Right hindlimb (tissue), 1 donor: ENCODE data around the gene PER3.

Source experiments
- DNase-seq: peaks from one replicate; pipeline ENCODE4 v3.0.0-alpha.2; 2018

PER3 gene

DNA sequence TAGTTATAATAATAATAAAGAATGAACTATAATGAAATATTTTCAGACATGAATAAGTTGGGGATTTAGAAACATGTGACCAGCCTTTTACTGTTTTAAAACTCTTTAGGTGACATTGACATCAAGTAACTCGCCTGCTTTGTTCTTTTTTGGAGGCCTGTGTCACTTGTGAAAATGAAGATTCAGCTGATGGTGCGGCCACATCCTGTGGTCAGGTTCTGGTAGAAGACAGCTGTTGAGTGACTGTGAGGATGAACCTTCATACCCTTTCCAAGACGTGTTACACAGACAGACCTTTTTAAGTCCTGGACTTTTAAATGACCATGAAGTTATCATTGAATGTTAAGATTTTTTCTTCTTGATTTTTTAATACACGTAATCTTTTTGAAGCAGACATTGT, 58.4 kb downstream of the PER3 start:
- no peak for DNase-seq

DNA sequence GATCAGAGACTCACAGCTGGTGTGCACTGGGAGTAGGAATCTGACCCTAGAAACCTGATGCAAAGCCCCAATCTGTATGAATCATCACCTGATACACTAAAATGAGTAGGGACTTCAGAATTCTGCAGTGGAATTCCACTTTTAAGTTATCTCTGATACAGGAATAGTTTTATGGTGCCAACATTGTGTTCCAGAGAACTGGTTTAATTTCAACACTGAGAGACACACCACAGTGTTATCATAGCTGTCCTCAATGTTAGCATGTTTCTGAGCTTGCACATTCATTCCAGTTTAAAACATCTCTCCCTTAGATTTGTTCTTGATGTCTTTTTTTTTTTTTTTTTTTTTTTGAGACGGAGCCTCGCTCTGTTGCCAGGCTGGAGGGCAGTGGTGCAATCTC, 61.7 kb downstream of the PER3 start:
- no peak for DNase-seq

DNA sequence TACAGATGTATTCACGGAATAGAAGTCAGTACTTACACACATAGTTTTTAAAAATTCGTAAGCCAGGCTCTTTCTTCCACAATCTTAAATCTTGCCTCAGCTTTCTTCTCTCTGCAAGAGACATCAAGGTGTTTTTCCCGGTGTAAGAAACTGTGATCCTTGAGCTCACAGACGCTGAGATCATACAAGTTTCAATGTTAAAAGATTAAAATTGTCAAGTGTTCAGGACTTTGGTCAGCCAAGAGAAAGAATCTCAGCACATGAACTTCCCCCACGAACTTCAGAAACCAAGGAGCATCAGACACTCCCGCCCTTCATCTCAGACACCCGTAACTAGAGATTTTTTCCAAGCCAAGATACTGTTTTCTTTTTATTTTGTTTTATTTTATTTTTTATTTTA, 62.6 kb downstream of the PER3 start:
- DNase-seq, result no peak

DNA sequence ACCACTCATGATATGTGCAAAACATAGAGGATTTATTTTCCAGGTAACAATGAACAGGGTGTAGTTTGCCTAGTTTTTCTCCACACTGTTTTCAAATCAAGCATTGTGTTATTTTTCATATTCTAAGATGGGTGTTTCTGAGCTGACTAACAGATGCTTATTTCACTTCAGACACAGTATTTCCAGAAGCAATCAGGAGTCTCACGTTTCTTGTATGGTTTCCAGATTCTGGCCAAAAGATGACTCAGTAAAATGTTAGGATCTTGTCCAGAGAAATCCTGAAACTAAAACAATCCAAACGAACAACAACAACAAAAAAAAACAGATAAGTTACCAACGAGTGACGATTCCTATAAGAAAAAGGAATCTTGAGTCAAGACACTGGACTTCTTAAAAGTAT, 63.5 kb downstream of the PER3 start:
- DNase-seq, result no peak

DNA sequence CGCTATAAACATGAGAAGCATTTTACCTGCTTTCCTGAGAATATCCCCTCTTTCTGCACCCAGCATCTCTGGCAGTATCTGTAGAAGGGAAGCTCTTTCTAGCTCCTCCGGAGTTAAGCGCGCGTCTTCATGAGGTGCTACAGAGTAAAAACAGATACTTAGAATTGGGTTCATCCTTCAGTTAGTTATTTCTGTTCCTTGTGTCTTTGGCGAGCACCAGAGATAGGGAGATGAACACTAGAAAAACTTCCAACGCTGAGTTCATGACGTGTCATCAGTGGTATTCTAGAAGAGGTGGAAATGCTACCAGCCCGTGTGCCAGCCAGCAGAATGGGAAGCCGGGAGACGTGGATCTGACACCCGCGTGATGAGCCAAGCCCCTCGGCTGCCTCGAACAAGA, 66.7 kb downstream of the PER3 start:
- DNase-seq, result no peak

DNA sequence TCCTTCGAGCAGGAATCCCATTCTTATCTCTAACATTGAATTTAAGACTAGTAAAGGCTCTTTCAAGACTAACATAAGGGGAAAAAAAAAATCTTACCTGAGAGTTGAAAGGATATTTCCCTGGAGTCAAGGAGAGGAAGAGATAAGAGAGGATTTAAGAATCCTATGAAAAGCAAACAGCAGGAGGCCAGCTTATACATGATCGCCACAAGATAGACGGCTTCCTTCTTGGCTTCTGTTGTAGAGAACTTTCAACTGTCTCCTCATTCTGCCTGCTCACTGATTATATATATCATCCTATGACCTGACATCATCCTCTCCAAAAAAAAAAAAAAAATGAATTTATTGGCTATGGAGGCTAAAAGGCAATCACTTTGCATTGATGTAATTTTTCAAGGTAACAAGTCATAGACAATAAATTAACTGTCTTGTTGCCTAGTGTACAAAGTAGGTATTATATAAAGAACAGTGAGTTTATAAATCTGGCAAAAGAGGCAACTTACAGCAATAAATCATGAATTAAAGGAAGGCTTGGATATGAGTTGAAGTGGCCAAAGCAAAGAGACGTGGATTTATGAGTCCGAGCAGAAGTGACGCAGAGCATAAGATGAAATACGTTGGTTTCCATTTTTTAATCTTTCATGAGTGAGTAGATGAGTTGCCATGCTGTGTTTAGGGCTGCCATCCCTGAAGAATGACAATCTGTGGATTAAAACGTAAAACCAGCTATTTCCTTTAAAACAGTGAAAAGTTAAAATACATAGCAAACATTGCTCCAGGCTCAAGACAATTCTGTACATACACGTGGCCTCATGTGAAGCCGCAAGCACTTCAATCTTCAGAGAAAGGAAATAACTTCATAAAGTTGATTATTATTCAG, 69.0 kb downstream of the PER3 start, which contains the start of gene UTS2:
Gene UTS2, minus strand, starts transcription at position 262 of the 880 bp plus-strand sequence. Its CDS starts 62 bp downstream, at position 200.
- no peak for DNase-seq

DNA sequence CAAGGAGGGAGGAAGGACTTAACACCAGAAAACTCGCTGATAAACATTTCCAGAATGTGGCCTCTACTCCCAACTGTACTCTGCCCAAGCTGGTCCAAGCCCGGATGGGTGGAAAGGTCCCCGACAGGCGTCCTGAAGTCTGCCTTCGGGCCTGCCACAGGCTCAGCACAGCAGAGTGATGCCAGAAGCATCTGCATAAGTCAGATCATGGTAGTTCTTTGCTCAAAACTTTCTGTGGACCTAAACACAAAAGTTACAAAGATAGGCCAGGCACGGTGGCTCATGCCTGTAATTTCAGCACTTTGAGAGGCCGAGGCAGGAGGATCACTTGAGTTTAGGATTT, 69.6 kb downstream of the PER3 start:
- DNase-seq, result no peak

DNA sequence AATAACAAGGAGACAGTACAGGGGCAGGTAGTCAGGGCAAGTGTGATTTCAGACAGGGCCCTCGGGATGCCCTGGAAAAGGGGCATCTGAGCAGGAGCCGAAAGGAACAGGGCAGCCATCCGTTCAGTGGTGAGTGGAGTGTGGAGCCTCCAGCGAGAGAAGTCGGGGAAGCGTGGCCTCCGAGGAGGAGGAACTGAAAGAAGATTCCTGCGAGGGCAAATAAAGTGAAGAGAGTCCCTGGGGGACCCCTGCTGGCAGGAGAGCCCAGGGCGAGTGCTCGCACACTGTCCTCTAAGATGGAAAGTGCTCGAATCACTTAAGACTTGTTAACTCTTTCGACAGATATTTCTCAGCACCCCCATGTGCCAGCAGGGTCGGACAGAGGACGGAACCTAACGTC, 72.3 kb downstream of the PER3 start:
- no peak for DNase-seq

DNA sequence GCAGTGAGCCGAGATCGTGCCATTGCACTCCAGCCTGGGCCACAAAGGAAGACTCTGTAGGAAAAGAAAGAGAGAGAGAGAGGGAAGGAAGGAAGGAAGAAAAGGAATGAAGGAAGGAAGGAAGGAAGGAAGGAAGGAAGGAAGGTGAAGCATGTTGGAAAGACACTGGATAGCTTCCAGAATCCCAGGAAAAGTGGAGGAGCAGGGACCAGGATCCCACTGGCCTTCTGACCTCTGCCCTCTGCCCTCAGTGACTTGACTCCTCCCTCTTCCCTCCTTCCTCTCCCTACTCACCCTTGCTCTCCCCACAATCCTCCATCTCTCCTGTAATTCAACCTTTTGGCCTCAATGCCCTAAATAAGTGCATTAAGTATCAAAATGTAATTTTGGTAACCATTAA, 72.9 kb downstream of the PER3 start:
- no peak for DNase-seq

DNA sequence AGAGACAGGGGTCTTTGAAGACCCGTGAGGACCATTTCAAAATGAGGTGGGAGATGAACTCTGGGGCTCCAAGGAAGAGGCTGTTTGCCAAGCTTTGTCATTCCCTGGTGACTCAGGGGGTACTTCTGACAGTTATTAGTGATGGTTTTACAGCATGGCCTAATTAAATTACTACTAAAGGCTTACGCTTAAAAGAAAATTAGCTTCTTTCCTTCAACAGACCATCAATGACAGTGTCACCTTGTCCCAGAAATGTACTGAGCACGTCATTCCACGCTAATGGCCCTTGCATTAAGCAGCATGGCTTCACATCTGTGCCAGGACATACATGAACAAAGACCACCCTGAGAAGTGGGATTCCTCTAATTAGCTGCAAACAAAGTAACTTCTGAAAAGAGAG, 73.9 kb downstream of the PER3 start:
- no peak for DNase-seq

DNA sequence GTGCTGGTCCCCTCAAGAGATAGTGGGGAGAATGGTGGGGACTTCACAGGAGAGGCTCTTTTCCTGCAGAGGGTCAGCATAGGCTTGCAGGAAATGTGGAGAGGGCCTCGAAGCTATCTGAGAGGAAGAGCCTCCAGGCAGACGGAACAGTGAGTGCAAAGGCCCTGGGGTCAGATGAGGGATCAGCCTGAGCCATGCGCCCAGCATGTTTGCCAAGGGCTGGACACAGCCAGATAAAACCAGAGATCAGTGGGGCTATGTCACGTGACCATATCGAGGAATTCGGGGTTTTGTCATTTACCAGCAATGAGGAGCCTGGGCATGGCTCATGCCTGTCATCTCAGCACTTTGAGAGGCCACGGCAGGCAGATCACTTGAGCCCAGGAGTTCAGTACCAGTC, 75.3 kb downstream of the PER3 start:
- DNase-seq, result no peak

DNA sequence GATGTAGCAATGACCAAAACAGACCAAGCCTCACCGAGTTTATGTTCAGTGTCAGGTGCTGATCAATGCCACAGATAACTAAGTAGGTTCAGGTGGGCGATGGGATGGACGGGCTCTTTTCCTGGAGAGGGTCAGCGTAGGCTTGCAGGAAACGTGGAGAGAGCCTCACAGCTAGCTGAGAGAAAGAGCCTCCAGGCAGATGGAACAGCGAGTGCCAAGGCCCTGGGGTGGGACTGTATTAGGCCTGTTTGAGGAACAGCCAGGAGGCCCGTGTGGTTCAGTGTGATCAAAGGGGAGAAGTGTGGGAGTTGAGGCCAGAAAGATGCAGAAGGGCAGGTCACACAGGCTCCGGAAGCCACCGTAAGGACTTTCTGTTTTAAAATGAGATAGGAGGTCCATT, 76.0 kb downstream of the PER3 start:
- DNase-seq, result no peak

DNA sequence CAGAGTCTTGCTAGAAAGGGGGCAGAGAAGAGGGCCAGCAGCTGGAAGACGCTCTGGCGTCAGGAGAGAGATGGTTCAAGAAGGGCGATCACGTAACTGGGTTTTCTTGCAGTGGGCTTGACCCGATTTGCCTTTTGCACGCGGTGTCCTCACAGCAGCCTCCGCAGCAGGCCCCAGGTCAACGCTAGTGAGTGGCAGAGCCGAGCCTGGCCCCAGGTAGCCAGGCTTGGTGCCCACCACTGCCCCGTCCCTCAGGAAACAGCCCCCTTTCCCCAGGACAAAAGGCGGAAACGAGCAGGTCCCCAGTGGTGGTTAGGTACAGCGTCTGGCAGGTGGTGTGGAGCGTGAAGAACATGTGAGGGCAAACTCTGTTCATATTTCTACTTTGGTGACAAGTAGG, 77.4 kb downstream of the PER3 start:
- no peak for DNase-seq

DNA sequence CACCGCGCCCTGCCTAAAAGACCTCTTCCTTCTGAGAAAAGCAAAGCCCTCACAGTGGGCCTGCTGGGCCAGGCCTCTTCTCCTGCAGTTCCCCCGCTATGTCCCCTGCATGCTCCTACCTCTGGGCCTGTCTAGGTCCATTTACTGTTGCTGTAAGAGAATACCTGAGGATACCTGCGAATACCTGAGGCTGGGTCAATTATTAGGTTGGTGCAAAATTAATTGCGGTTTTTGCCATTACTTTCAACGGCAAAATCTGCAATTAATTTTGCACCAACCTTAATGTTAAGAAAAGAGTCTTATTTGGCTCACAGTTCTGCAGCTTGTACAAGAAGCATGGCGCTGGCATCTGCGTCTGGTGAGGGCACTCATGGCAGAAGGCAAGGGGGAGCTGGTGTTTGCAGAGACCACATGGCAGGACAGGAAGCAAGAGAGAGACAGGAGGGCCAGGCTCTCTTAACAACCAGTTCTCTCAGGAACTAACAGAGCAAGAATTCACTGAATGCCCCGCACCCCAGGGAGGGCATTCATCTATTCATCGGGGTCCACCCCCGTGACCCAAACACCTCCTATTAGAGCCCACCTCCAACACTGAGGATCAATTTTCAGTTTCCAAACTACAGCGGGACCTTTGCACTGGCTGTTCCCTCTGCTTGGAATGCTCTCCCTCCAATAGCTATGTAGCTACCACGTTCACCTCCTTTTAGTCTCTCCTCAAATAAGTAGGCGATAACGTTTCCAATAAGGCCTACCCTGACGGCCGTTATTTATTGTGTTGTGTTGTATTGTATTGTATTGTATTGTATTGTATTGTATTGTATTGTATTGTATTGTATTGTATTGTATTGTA, 78.3 kb downstream of the PER3 start:
- DNase-seq, result no peak

DNA sequence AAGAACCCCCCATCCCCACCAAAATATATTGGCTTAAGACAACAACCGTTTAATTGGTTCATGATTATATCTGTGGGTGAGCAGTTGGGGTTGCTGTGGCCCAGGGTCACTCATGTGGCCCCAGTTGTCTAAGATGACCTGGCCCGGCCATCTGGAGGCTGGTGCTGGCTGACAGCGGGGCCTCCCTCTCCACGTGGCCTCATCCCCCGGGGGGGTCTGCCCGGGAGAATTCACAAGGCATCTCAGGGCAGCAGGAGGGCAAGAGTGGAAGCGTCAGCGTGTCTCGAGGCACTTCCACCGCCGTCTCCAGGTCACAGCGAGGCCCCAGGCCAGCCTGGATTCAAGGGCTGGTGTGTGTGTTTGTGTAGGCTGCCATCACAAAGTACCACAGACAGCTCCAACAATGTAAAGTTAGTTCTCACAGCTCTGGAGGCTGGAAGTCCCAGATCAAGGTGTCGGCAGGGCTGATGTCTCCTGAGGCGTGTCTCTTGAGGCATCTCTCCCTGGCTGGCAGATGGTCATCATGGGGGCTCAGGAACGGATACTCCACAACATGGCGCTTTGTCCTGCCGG, 79.8 kb downstream of the PER3 start:
- no peak for DNase-seq

DNA sequence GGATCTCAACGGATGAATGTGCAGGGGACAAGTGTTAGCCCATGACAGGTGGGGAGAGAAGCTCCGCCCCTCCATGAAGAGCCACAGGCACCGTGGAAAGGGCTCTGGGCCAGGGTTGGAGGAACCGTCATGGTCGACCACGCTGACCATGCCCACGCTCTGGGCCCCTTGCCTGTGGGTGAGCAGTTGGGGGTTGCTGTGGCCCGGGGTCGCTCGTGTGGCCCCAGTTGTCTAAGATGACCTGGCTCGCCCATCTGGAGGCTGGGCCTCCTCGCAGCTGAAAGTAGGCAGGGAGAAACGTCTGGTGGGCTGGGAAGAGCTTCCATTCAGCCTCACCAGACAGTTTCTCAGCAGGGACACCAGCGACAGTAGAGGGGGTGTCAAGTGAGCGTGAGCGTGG, 81.9 kb downstream of the PER3 start:
- DNase-seq, result no peak

DNA sequence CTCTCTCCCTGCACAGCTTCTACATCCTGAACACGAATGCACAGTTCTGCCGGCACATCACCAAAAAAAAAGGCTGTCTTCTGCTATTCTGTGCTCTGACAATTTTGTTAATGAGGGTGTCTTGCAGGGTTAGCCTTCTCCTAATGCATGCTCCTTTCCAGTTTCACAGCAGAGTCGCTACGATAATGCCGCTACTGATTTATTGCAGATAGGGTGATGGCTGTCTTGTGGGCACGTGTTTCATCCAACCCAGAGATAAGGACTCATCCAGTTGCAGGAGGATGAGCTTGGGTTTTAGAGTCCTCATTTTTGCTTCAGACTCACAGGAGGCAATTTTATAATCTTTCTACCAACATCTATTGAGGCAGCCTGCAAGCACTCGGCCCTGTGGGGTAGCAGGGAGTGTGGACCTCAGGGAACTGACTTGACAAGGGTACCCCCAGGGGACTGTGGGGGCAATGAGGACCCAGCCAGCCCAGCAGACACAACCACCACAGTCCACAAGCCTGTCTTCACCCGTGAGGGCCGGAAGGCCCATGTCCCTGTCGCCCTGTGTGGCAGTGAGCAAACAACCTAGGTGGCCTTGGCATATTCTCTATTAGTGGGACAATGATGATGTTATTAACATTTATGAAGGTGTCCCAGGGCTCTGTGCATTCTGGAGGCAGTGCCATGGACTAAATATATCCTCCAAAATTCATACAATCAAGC, 84.1 kb downstream of the PER3 start:
- DNase-seq, result no peak

DNA sequence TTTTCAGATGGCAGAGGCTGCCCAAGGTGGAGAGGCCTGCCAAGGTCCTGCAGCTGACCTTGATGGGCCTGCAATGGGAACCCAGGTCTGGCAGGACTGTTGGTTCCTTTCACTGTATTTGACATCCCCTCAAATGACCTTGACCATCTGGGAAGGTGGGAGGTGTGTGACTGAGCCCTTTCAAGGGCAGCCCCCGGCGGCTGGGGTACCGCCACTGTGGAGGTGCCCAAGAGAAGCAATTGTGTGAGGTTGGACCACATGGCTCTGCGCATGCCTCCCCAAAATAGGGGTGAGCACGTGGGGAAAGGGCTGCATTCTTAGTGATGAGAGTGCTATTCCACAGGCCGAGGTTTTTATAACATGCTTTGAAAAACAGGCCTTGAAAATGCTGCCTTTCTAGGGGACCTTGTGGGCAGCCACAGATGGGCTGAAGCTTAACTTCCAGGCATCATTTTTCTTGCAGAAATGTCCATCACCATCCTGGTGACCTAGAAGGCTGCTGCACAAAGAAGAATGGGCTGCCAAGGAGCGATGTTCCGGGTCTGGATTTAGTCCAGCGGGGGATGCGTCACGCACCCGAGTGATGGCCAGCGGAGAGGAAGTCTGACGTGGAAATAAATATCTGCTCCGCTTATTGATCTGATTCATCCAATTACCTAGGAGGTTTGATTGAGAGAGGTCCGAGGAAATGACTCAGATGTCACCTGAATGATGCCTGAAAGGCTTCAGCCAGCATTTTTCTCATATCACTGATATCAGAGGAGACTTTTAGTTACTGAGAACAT, 85.2 kb downstream of the PER3 start:
- no peak for DNase-seq

DNA sequence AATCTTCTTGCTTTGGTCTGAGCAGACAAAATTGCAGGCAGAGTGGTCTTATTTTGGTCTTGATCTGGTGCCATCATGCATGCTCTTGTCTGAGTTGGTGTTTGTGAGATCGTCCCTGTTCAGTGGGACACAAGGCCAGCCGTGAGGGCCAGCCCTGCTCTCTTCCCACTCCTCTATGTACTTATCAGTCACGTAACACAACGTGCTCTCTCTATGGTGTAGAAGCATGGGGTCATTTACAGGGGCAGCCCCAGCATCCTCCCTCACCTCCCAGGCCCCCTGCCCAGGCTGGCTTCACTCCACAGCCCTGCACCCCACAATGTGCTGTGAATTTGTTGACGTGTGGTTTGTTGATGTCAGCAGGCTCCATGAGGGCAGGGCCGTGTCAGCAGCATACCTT, 87.0 kb downstream of the PER3 start:
- DNase-seq, result no peak

DNA sequence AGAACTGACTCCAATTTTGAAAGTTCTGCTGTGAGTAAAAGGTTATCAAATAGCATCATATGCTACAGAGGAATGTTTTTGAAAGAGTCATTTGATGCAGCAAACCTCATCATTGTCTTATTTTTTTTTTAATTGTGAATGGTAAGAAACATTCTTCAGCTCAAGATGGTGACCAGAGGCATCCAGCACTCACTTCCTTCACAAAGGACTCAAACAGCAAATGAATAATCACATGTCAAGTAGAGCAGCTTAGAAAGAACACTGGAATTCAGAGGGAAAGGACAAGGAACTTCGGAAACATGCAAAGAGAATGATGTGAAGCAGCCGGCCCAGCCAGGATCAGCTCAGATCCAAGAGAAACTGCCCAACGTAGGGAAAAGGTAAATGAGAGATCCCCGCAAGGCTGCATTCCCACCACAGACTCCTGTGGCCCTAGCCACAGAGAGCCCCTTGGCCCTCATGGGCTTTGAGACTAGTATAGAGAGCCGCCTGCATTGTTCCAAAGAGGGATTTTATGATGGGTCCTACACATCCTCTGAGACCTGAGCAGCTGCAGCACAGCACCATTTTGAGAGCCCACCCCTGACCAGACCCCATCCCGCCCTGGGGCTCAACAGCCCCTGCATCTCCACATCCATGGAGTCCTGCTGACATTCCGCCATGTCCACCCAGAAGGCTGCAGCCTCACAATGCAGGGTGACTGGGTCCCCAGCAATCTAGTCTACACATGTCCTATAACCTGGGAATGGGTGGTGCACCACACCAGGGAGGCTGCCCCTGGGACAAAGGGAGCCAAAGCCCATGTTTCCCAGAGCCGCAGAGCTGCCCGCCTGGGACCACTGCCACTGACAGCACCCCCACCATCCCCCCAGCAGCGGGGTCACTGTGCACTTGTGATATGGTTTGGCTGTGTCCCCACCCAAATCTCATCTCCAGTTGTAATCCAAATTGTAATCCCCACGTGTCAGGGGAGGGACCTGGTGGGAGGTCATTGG, 90.0 kb downstream of the PER3 start:
- no peak for DNase-seq

DNA sequence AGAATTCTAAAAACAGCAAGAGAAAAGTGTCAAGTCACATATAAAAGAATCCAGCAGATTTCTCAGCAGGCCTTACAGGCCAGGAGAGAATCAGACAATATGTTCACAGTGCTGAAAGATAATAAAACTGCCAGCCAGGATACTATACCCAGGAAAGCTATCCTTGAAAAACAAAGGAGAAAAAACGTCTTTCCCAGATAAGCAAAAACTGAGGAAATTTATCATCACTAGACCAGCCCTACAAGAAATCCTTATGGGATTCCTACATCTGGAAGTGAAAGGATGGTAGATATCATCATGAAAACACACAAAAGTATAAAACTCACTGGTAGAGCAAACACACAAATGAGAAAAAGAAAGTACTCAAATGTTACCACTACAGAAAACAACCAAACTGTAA, 93.9 kb downstream of the PER3 start:
- no peak for DNase-seq
